ENCODE measurements around the gene FCRLB.

Gene FCRLB

DNA sequence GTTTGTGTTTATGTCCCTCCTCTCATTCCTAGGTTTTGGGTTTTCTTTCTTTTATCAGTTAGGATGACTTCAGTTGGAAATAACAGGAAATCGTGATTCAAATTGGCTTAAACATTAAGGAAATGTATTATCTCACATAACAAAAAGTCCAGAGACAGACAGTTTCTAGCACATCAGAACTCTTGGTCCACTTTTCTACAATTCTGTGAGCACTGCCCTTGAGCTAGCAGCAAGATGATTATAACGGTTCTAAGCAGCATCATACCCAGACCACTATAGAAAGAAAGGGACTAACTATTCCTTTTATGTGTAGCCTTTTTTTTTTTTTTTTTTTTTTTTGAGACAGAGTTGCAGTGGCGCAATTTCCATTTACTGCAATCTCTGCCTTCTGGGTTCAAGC is 39.5 kb upstream of the FCRLB start:
- H3K4me3 ChIP-seq (ENCODE audit: low read depth, low read length): no peak overlapping the region
- H3K36me3 ChIP-seq (ENCODE audit: control insufficient read depth in 2 of 2, insufficient read depth in 1 of 2, low read length in 2 of 2): no peaks in the 10 kb centered on the region
- no peaks in the 10 kb centered on the region for H3K9me3 ChIP-seq (ENCODE audit: control insufficient read depth, insufficient read depth, low read depth, low read length)
- no peak for TF ChIP-seq ZNF768 (tag by site-specific recombination; IDR thresholded peaks at IDR 0.05)
- ChIA-PET POLR2A (no interaction called here), CTCF (no interaction called here)
- H3K4me1 ChIP-seq (ENCODE audit: control insufficient read depth, insufficient read depth, low read length): no peaks in the 10 kb centered on the region
- H3K27ac ChIP-seq (ENCODE audit: extremely low read depth, low read depth, low read length): no peak overlapping the region

DNA sequence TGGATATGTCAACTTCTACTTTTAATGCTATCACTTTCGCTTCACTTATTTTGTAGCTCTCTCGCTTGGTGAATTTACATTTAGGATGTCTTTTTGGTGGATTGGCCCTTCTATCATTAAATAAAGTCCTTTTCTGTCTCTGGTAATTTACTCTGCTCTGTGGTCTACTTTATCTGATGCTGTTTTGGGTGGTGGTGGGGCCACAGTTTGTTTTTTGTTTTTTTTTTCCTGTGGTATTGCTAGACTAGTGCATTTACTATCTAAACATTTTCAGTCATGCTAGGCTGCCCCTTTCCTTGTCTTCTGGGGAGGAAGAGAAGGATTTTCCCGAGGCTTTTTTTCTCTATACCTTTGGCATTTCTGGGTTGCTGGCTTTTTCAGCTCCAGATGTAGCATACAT is 32.4 kb upstream of the FCRLB start:
- ChIA-PET CTCF (no interaction called here), POLR2A (no interaction called here)
- TF ChIP-seq YY2 (tag by site-specific recombination; IDR thresholded peaks at IDR 0.05): no peak
- TF ChIP-seq ZBTB48 (tag by site-specific recombination; IDR thresholded peaks at IDR 0.05): no peak
- no peak for TF ChIP-seq EGR2 (tag by site-specific recombination; IDR thresholded peaks at IDR 0.05; ENCODE audit: low read depth)
- no peak for TF ChIP-seq ZFP37 (tag by site-specific recombination; IDR thresholded peaks at IDR 0.05)
- TF ChIP-seq ZNF548 (tag by site-specific recombination; IDR thresholded peaks at IDR 0.05): no peak
- no peak for TF ChIP-seq SETDB1 (IDR thresholded peaks at IDR 0.05; ENCODE audit: insufficient read length, low read length)
- no peak for TF ChIP-seq GLI4 (tag by site-specific recombination; IDR thresholded peaks at IDR 0.05)
- no peak for TF ChIP-seq ZNF677 (tag by site-specific recombination; IDR thresholded peaks at IDR 0.05)
- TF ChIP-seq ZFHX2 (tag by site-specific recombination; conservative IDR thresholded peaks at IDR 0.05): no peak
- no peak for TF ChIP-seq HOXD13 (CRISPR knock-in tag; IDR thresholded peaks at IDR 0.05; ENCODE audit: borderline replicate concordance)
- no peak for TF ChIP-seq GFI1B (tag by site-specific recombination; IDR thresholded peaks at IDR 0.05)
- TF ChIP-seq ZNF660 (tag by site-specific recombination; IDR thresholded peaks at IDR 0.05): no peak
- TF ChIP-seq PATZ1 (tag by site-specific recombination; IDR thresholded peaks at IDR 0.05): no peak
- no peak for TF ChIP-seq ZNF280D (tag by site-specific recombination; IDR thresholded peaks at IDR 0.05)
- no peak for TF ChIP-seq GLI2 (tag by site-specific recombination; IDR thresholded peaks at IDR 0.05; ENCODE audit: borderline replicate concordance, low read depth)
- H3K4me3 ChIP-seq (ENCODE audit: low read depth, low read length): no peak overlapping the region
- no peak overlapping the region for H3K27ac ChIP-seq (ENCODE audit: extremely low read depth, low read depth, low read length)
- no peaks in the 10 kb centered on the region for H3K36me3 ChIP-seq (ENCODE audit: control insufficient read depth in 2 of 2, insufficient read depth in 1 of 2, low read length in 2 of 2)
- H3K4me1 ChIP-seq (ENCODE audit: control insufficient read depth, insufficient read depth, low read length): 0 out of 2 replicates have a peak, but pooled peaks cover 2% of the 10 kb centered on the region
- H3K9me3 ChIP-seq (ENCODE audit: control insufficient read depth, insufficient read depth, low read depth, low read length): no peaks in the 10 kb centered on the region

DNA sequence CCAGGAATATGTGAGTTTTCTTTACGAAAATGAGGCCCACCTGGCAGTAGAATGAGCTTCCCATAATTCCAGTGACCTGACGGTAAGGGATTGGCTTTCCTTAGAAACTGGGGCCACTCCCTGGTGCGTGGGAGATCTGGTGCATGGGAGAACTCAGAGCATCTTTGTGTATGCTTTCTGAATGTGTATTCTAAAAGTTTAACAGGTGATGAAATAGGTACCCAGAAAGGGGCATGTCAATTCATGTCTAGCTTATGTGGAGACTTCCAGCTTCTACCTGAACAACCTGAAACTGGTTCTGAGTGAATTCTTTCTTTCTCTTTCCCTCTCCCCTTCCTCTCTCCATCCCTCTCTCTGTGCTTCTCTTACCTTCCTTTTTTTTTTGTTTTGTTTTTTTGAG is 29.5 kb upstream of the FCRLB start:
- Histone ChIP-seq H3K36me3 (ENCODE audit: control insufficient read depth in 2 of 2, insufficient read depth in 1 of 2, low read length in 2 of 2) (no peaks in the 10 kb centered on the region), H3K4me3 (ENCODE audit: low read depth, low read length) (no peak overlapping the region), H3K9me3 (ENCODE audit: control insufficient read depth, insufficient read depth, low read depth, low read length) (no peaks in the 10 kb centered on the region), H3K27ac (ENCODE audit: extremely low read depth, low read depth, low read length) (no peak overlapping the region), H3K4me1 (ENCODE audit: control insufficient read depth, insufficient read depth, low read length) (0 out of 2 replicates have a peak, but pooled peaks cover 2% of the 10 kb centered on the region)
- POLR2A ChIA-PET: interaction anchor here (0.6 to 1.1 kb wide), 2 partner anchors 10 to 35 kb away, joined by 3 to 4 read pairs; no protein-coding TSS in a partner anchor
- TF ChIP-seq PRDM1 (tag by site-specific recombination; IDR thresholded peaks at IDR 0.05) (peak; percentile 59), ZNF266 (tag by site-specific recombination; IDR thresholded peaks at IDR 0.05; ENCODE audit: low read depth) (no peak), ZNF23 (tag by site-specific recombination; IDR thresholded peaks at IDR 0.05; ENCODE audit: borderline replicate concordance) (no peak)
- CTCF ChIA-PET: no interaction called here

Measured in HEK293 (cell line).